Heart right ventricle (tissue), 16 donors: ENCODE measurements around the gene SLC13A4. TPM values are rescaled to one million over a fixed set of nuclear protein-coding genes. Genes with fewer than 3 reads are reported as not detected.

Experiments
- ATAC-seq, 8 donors: fragments of 200-7000 bp; cut with Tn5 transposase; one replicate each; pipeline ENCODE4 v1.9.1; 2020; ENCODE audit warnings: mild to moderate bottlenecking in 8 of 8, moderate library complexity in 8 of 8, moderate number of reproducible peaks in 1 of 8
- DNase-seq, 2 donors: peaks; one replicate each; pipeline ENCODE4 v3.0.0-alpha.2; 2020
- H3K27ac ChIP-seq, 10 donors: fragments of 200-600 bp; sonication (generic) in 2 of 10; one replicate each; pipeline versions ENCODE4 v1.5.0 to v1.8.0; 2020 to 2022; ENCODE audit warnings: mild to moderate bottlenecking in 3 of 10
- H3K27me3 ChIP-seq, 7 donors: fragments of 200-600 bp; one replicate each; pipeline ENCODE4 v1.8.0; 2021 to 2022; ENCODE audit warnings: mild to moderate bottlenecking in 2 of 7
- H3K36me3 ChIP-seq, 9 donors: fragments of 200-600 bp; sonication (generic) in 1 of 9; one replicate each; pipeline versions ENCODE4 v1.5.0 to v1.8.0; 2020 to 2022; ENCODE audit warnings: mild to moderate bottlenecking in 2 of 9
- H3K4me1 ChIP-seq, 9 donors: fragments of 200-600 bp; sonication (generic) in 1 of 9; one replicate each; pipeline versions ENCODE4 v1.5.0 to v1.8.0; 2020 to 2022; ENCODE audit warnings: mild to moderate bottlenecking in 4 of 9
- H3K4me3 ChIP-seq, 10 donors: fragments of 200-600 bp; sonication (generic) in 2 of 10; one replicate each; pipeline versions ENCODE4 v1.5.0 to v1.8.0; 2020 to 2022; ENCODE audit warnings: mild to moderate bottlenecking in 7 of 10, moderate library complexity in 2 of 10
- H3K9me3 ChIP-seq, 11 donors: fragments of 200-600 bp in 10 of 11; sonication (generic) in 2 of 11; one replicate each; pipeline versions ENCODE4 v1.5.0 to v1.8.0; 2013 to 2022; ENCODE audit warnings: mild to moderate bottlenecking in 2 of 11, control low read depth in 1 of 11, moderate library complexity in 1 of 11
- CTCF ChIP-seq, 9 donors: fragments of 200-600 bp; sonication (generic) in 2 of 9; IDR thresholded peaks; one replicate each; pipeline versions ENCODE4 v1.5.0 to v1.8.0; 2021 to 2022; ENCODE audit warnings: antibody characterized with exemption in 9 of 9, mild to moderate bottlenecking in 5 of 9, moderate library complexity in 1 of 9
- WGBS, 2 donors: extraction: QIAGEN DNeasy Blood & Tissue Kit; methylation state at CpG; one replicate each; pipeline ENCODE4 v1.1.7; 2013; ENCODE audit warnings: inconsistent platforms in 1 of 2; 5-methylcytosine and 5-hydroxymethylcytosine counted together
- intact Hi-C, 10 donors: fragments of 100-400 bp; cut with DNase I; formaldehyde crosslinking; loops; one replicate each; pipeline versions ENCODE4 v1.11.1 to v1.14.2; 2022
- polyA plus RNA-seq, 2 donors: library from polyadenylated mRNA; stranded (reverse); fragments of 200-250 nt; gene quantifications; one replicate each; pipeline ENCODE4 v1.2.3, GENCODE V29; 2013
- total RNA-seq, 10 donors: library from RNA; stranded (reverse); fragmentation: NEBNext Ultra II Directional in 3 of 10; extraction: Animal tissue kit (Norgen Biotek cat#: 25700) in 3 of 10; gene quantifications; one replicate each; pipeline versions ENCODE4 v1.2.1 to v1.2.4, GENCODE V29; 2021 to 2023
- donor health status: Arrhythmogenic right ventricular cardiomyopathy.
- donor health status: ischemic (EF 13 %, LVEDD 7.1; RV severe dilation, severe dysfunction).
- donor health status: healthy with polysubstance abuse.
- donor health status: DM: no; HTN: yes; CAD: no.
- donor health status: DM: no; HTN: no; CAD: no.
- donor health status: ischemic (EF 25% LVEDD 6.9; RV normal size, moderate dysfunction).
- donor health status: ischemic (EF 25% LVEDD 5.7; RV mildly dilated, moderate dysfunction).
- donor health status: healthy.
- donor health status: DM: yes; HTN: yes; CAD: no.
- donor health status: Ischemic cardiomyopathy.
- donor health status: ischemic (EF 35%, LVEDD 5.7; RV mildly dilated, moderate dysfunction).
- donor health status: nonischemic (EF 11% LVEDD 7.7; RV severe dilation, severe dysfunction).
- donor health status: DM: yes; HTN: yes; CAD: no.
- donor health status: PGD.
- donor health status: ischemic (EF 29% LVEDD 5.4; RV normal size, mild dysfunction).
- donor health status: nonischemic (EF 23%, LVEDD 6.1; RV moderate dilation, normal function).

The SLC13A4 gene
- total and polyA plus RNA-seq, 12 donors: 0.08 to 2.8 (median 0.56) TPM; not detected in 2

GRCh38 chr7:135711139-135711469 lies 16.9 kb downstream of the SLC13A4 start:
- 65 to 69% methylated on average over 8 of the region's 8 CpGs for WGBS, 2 donors
- H3K27me3 ChIP-seq: no peaks in the 10 kb centered on the region
- no peaks in the 10 kb centered on the region for H3K9me3 ChIP-seq
- intact Hi-C loops: no loop called here
- no peak overlapping the region for H3K27ac ChIP-seq
- ATAC-seq (no peak), DNase-seq (no peak)
- peaks cover 0 to 20% (median 12%) of the 10 kb centered on the region in 9 donors for H3K4me1 ChIP-seq
- H3K36me3 ChIP-seq: no peaks in the 10 kb centered on the region
- no peak overlapping the region for H3K4me3 ChIP-seq
- TF ChIP-seq CTCF (IDR thresholded peaks at IDR 0.05): no peak

- DNase-seq (no peak), ATAC-seq (no peak)
- 43 to 49% methylated on average over 11 of the region's 11 CpGs for WGBS, 2 donors
- Histone ChIP-seq H3K4me1 (peaks cover 0 to 20% (median 12%) of the 10 kb centered on the region in 9 donors), H3K27ac (no peak overlapping the region), H3K9me3 (no peaks in the 10 kb centered on the region), H3K4me3 (peak overlapping the region in 1 of 10 donors; percentile 10), H3K36me3 (no peaks in the 10 kb centered on the region), H3K27me3 (no peaks in the 10 kb centered on the region)
- TF ChIP-seq CTCF (IDR thresholded peaks at IDR 0.05): peak; percentile 21 to 69 (median 56)
- intact Hi-C loops: no loop called here
Measured at GRCh38 chr7:135710417-135711138, 17.4 kb downstream of the SLC13A4 start.

GRCh38 chr7:135709508-135709907 lies 18.5 kb downstream of the SLC13A4 start:
- H3K4me3 ChIP-seq: no peak overlapping the region
- 98% methylated on average over 3 of the region's 3 CpGs for WGBS, 2 donors
- DNase-seq (no peak), ATAC-seq (no peak)
- intact Hi-C loops: no loop called here
- no peaks in the 10 kb centered on the region for H3K36me3 ChIP-seq
- H3K9me3 ChIP-seq: no peaks in the 10 kb centered on the region
- TF ChIP-seq CTCF (IDR thresholded peaks at IDR 0.05): no peak
- H3K27ac ChIP-seq: no peak overlapping the region
- no peaks in the 10 kb centered on the region for H3K27me3 ChIP-seq
- H3K4me1 ChIP-seq: peaks cover 0 to 20% (median 12%) of the 10 kb centered on the region in 9 donors

GRCh38 chr7:135708041-135708440 lies 19.9 kb downstream of the SLC13A4 start:
- Histone ChIP-seq H3K9me3 (no peaks in the 10 kb centered on the region), H3K4me1 (peaks cover 0 to 16% (median 10%) of the 10 kb centered on the region in 9 donors), H3K4me3 (no peak overlapping the region), H3K27me3 (no peaks in the 10 kb centered on the region), H3K36me3 (no peaks in the 10 kb centered on the region), H3K27ac (no peak overlapping the region)
- ATAC-seq: no peak
- TF ChIP-seq CTCF (IDR thresholded peaks at IDR 0.05): no peak
- no peak for DNase-seq
- intact Hi-C loops: no loop called here
- 95% methylated on average over 14 of the region's 14 CpGs for WGBS, 2 donors
